HG03095 (cell line): ENCODE data around the gene HRH1.
A peak's percentile ranks its signal among the peaks of the same experiment; 100 is the strongest.

ENCODE experiments used
- ATAC-seq: cut with Tn5 transposase; IDR thresholded peaks from one replicate; pipeline ENCODE4 v1.9.1; 2021; ENCODE audit warnings: moderate library complexity; ENCODE audit not compliant: unreplicated experiment

HRH1 gene

GRCh38 chr3:11272906-11273574, 118.7 kb downstream of the HRH1 start:
- ATAC-seq: no peak

GRCh38 chr3:11273891-11274291, 119.6 kb downstream of the HRH1 start:
- ATAC-seq: no peak

DNA sequence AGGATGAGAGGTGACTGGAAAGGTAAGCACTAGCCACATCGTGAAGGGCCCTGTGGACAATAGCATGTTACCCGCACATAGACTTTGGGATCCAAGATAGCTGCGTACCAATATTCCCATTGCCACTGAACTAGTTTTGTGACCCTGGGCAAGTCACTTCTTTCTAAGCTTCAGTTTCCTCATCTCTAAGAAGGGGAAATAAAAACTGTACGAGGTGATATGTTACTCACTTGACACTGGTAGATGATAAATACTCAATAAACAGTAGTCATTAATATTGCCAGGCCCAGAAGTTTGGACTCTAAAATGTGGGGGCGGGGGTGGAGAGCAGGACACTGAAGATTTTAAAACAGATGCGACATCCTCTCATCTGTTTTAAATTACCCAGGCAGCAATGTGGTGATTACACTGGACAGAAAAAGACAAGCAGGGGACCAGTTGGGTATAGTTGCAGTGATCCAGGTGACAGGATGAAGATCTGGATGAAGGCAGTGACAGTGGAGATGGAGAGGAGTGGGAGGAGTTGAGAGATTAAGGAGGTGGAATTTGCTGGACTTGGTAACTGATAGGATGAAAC, 120.4 kb downstream of the HRH1 start:
- no peak for ATAC-seq

DNA sequence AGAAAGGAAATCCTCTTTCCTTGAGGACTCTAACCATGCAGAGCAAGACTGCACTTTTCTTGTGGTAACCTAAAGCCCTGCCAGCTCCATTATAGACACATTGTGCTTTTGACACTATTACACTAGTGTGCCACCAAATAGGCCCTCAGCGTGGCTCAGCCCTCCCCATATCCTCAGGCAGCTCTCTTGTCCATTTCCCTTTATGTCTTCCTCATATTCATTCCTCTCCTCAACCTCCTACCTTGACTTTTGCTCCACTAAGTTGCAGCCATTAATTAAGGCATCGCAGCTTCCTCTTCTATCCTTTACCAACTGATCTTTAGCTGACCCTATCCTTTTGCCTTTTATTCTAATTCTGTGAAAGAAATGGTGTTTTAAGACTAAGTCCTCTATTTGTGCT, 121.6 kb downstream of the HRH1 start:
- ATAC-seq: no peak

DNA sequence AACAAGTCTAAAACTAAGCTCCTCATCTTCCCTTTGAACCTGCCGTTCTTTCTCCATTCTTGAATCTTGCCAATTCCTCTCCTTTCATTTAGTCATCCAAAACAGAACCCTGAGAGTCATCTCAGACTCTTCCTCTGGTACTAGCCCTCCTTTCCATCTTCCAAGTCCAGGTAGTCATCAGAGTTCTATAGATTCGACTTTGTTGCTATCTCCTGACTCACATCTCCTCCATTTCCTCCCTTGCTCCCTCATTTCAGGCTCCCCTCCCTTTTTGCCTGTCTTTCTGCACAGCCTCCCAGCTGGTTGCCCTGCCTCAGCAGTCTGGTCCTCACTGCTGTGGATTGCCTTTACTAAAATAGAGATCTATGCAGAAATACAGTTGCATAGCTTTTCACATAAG, 122.6 kb downstream of the HRH1 start:
- ATAC-seq: no peak

- no peak for ATAC-seq
These were observed 128.2 kb downstream of the HRH1 start for GRCh38 chr3:11282250-11283138.

- ATAC-seq: no peak
These were observed 128.8 kb downstream of the HRH1 start for GRCh38 chr3:11283139-11283475.

GRCh38 chr3:11284011-11284410, 129.7 kb downstream of the HRH1 start:
- ATAC-seq: no peak

- no peak for ATAC-seq
These were observed 131.2 kb downstream of the HRH1 start for GRCh38 chr3:11285471-11285870.

DNA sequence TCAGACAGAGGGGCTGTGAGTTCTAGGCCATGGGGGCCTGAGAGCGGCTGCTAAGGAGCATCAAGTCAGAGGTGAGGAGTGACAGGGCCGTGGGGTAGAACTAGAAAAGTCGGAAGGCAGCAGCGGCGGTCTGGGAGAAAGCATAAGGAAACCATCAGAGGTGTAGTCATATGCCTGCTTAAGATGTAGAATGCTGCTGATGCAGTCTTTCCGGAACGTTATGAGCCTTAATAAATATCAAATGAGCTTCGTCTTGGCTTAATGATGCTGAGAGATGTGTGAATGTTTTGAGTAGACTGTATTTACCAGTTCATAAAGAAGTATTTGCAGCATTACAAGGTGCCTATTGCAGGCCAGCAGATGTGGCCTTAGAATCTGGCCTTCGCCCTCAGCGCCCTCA, 133.1 kb downstream of the HRH1 start:
- ATAC-seq: no peak

DNA sequence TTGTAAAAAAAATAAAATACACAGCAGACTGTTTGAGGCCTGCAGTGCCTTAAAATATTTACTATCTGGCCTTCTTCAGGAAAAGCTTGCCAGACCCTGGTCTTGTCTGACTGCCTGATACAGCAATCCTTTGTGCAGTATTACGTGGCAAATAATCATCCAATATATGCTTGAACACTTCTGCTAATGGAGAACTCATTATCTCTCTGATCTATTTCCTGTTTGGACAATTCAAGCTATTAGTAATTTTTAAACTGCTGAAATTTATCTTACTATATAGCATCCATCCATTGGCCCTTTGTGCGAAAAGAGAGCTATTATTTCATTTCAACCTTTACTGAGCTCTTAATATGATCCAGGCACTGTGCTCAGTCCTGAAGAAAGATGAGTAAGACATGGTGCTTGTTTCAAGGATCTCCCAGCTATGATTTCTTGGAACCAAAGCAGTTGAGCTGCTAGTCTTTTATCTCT, 133.8 kb downstream of the HRH1 start:
- ATAC-seq: no peak

DNA sequence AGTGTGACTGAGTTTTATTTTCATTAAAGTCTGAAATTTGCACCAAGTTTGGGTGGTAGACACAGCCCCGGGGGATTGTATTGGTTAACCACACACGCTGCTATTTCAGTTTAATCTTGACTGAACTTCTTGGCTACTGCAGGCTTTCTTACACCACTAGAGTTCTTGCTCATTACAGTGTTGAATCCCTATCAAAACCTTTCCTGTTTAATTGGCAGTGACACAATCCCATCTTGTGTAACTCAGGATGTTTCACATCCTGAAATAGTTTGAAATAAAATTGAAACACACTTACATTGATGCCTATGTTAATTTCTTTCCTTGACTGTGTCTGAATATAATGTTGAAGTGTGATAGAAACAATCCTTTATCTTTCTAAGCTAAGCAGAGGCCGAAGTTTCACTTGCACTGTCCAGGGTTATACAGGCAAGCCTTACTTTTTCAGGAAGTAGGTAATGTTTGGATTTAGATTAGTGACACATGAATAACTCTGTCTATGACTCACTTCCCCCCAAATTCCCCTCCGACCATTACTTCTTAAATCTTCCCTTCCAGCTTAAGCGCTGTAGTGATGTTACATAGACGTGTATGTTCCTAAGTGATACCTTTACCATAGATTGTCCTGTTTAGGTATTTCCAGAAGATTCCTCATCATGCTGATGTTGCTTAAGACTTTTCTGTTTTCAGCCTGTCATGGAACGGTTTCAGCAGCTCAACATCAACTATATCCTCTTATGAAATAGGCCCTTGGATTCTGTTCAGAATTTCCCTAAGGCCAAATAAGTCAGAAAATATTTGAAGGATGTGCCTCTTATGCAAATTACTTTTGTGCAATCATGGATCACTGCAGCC, 134.7 kb downstream of the HRH1 start:
- peak; percentile 59 for ATAC-seq

- peak; percentile 34 for ATAC-seq
These were observed 135.6 kb downstream of the HRH1 start for GRCh38 chr3:11289864-11290263.

DNA sequence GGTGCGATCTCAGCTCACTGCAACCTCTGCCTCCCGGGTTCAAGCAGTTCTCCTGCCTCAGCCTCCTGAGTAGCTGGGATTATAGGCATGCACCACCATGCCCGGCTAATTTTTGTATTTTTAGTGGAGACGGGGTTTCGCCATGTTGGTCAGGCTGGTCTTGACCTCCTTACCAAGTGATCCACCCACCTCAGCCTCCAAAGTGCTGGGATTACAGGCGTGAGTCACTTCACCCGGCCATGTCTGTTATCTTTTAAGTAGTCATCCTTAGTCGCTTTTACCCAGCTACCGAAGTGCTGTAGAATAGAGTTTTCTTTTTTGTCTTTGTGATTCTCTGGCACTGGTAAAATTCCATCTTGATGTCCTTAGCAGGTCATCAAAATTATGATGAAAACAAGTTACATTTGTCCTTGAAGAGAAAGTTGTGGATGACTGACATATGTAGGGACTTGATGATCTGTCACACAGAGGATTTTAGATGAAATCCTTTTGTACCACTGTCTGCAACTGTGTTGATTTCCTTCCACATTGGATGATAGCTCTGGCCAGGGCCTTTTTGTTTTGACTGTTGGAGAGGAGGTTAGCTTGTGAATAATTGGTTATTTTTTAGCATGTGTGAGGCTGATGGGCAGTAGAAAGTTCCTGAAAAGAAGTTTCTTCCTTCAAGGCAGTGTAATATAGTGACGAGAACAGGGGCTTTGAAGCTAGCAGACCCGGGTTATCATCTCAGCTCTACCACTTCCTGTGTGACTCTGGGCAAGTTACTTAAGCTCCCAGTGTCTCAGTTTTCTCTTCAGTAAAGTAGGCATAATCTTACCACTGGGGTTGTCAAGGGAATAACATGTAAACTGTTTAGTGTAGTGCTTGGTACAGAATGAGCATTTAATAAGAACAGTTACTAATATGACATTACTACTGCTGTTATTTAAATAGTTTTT, 136.7 kb downstream of the HRH1 start:
- peak; percentile 36 for ATAC-seq

- no peak for ATAC-seq
These were observed 137.5 kb downstream of the HRH1 start for GRCh38 chr3:11291808-11292207.

- no peak for ATAC-seq
These were observed 142.8 kb downstream of the HRH1 start for GRCh38 chr3:11297126-11297525.

DNA sequence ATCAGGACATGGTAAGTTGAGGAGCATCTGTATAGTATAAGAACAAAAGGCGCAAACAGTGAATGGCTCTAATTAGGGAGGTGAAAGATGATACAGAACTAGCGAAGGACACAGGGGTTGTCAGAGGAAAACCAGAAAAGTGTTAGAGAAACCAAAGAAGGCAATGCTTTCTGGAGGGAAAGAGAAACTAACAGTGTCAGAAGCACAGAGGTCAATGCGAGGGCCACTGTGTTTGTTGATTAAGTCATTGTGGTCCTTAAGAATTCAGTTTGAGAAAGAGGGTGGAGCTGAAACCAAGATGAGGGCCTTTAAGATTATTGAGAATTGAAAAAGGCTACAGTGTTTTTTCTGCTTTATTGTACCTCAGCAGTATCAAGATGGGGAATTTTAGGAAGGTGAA, 146.7 kb downstream of the HRH1 start:
- ATAC-seq: peak; percentile 90

DNA sequence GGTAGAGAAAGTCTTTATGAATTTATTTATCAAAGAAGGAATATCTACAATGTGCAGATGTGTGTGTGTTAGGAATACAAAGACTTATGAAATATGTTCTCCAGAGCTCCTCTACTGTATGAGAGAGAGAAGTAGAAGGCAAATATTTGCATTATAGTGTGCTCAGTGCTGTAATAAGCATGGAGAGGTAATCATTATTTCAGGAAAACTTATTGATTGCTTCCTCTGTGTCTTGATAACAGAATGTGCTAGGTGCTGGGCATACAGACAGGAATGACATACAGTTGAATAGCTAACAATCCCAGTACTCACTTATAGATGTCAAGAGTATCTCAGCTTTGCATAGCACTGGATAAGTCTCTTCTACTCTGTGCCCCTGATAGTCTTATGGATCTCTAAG, 148.2 kb downstream of the HRH1 start:
- no peak for ATAC-seq

GRCh38 chr3:11304175-11304574, 149.9 kb downstream of the HRH1 start:
- ATAC-seq: no peak

GRCh38 chr3:11305509-11305908, 151.2 kb downstream of the HRH1 start:
- no peak for ATAC-seq
